Activated CD8-positive, alpha-beta memory T cell treated with anti-CD3 and anti-CD28 coated beads, Interleukin-2, amount 10 ng/mL, durations not matched to agents 7 days and 5 days (primary cell): Measurements from ENCODE around the gene BROX. TPM values are rescaled to one million over a fixed set of nuclear protein-coding genes. Genes with fewer than 3 reads are reported as not detected.
"Not testable (repeated sequence)": the region's sequence is repeated elsewhere in the genome, so short reads cannot be mapped to it uniquely, and the experiment has no call there.

Experiments
- ATAC-seq: fragments of 150-1000 bp; cut with Tn5 transposase; one replicate; pipeline ENCODE4 v1.10.0; 2021; ENCODE audit warnings: moderate library complexity
- CTCF ChIA-PET: fragments of 350-600 bp; sonication (Branson Sonifier 250); formaldehyde crosslinking; loops from one replicate; lab custom pipeline; 2021; ENCODE audit warnings: antibody characterized with exemption; lab: Charles Lee
- DNase-seq: peaks from one replicate; pipeline ENCODE4 v3.0.0-alpha.2; 2020
- H3K27ac Mint-ChIP-seq: one replicate; pipeline ENCODE4 v1.8.0; 2021; ENCODE audit warnings: mild to moderate bottlenecking, mixed read lengths
- H3K27me3 Mint-ChIP-seq: one replicate; pipeline ENCODE4 v1.8.0; 2021; ENCODE audit warnings: mixed read lengths
- H3K36me3 Mint-ChIP-seq: one replicate; pipeline ENCODE4 v1.8.0; 2021; ENCODE audit warnings: mild to moderate bottlenecking, mixed read lengths
- H3K4me1 Mint-ChIP-seq: one replicate; pipeline ENCODE4 v1.8.0; 2021; ENCODE audit warnings: mixed read lengths
- H3K4me3 Mint-ChIP-seq: one replicate; pipeline ENCODE4 v1.8.0; 2021; ENCODE audit warnings: mild to moderate bottlenecking, moderate library complexity, mixed read lengths
- H3K9me3 Mint-ChIP-seq: one replicate; pipeline ENCODE4 v1.8.0; 2022; ENCODE audit warnings: low read depth, mixed read lengths
- total RNA-seq, 2 experiments: library from RNA; stranded (reverse); gene quantifications; one replicate each; pipeline ENCODE4 v1.2.3, GENCODE V29; 2021

The BROX gene
- total RNA-seq, 2 experiments from 2014 or later = 35.0 to 40.9 TPM

- Mint-ChIP-seq H3K27me3 (no peaks in the 10 kb centered on the region), H3K36me3 (peaks cover 5% of the 10 kb centered on the region), H3K4me3 (no peak overlapping the region), H3K4me1 (peaks cover 2% of the 10 kb centered on the region), H3K27ac (no peak overlapping the region), H3K9me3 (no peaks in the 10 kb centered on the region)
- CTCF ChIA-PET = interaction anchor here (1.1 to 2.6 kb wide), 5 partner anchors 22 to 385 kb away, joined by 3 to 10 read pairs (median 3); no protein-coding TSS in a partner anchor
- no peak for DNase-seq
- no peak for ATAC-seq
Measured at GRCh38 chr1:222739465-222739864, 27.1 kb downstream of the BROX start.

- CTCF ChIA-PET = interaction anchor here (1.1 to 2.6 kb wide), 2 partner anchors 26 to 342 kb away, joined by 3 to 10 read pairs; no protein-coding TSS in a partner anchor
- Mint-ChIP-seq H3K4me1 (peaks cover 2% of the 10 kb centered on the region), H3K4me3 (no peak overlapping the region), H3K27me3 (no peaks in the 10 kb centered on the region), H3K9me3 (no peaks in the 10 kb centered on the region), H3K27ac (no peak overlapping the region), H3K36me3 (peaks cover 3% of the 10 kb centered on the region)
- no peak for DNase-seq
- no peak for ATAC-seq
Measured at GRCh38 chr1:222739929-222740328, 27.6 kb downstream of the BROX start.

- not testable (repeated sequence) for DNase-seq, H3K27ac Mint-ChIP-seq, H3K4me1 Mint-ChIP-seq, H3K36me3 Mint-ChIP-seq, H3K4me3 Mint-ChIP-seq, ATAC-seq, H3K27me3 Mint-ChIP-seq, H3K9me3 Mint-ChIP-seq
- CTCF ChIA-PET = interaction anchor here (0.7 kb wide), 1 partner anchor 382 kb away, joined by 3 read pairs; no protein-coding TSS in a partner anchor
Measured at GRCh38 chr1:222741630-222742457, 29.5 kb downstream of the BROX start.

- H3K27ac Mint-ChIP-seq = no peak overlapping the region
- H3K4me1 Mint-ChIP-seq = no peaks in the 10 kb centered on the region
- no peak overlapping the region for H3K4me3 Mint-ChIP-seq
- DNase-seq (no peak), ATAC-seq (no peak)
- no peaks in the 10 kb centered on the region for H3K36me3 Mint-ChIP-seq
- CTCF ChIA-PET = interaction anchor here (0.8 kb wide), 1 partner anchor 165 kb away, joined by 3 read pairs; no protein-coding TSS in a partner anchor
- H3K9me3 Mint-ChIP-seq = no peaks in the 10 kb centered on the region
- peaks cover 13% of the 10 kb centered on the region for H3K27me3 Mint-ChIP-seq
Measured at GRCh38 chr1:222749927-222750326, 37.6 kb downstream of the BROX start.

GRCh38 chr1:222750651-222751050 is 38.3 kb downstream of the BROX start:
- no peak for DNase-seq
- no peak for ATAC-seq
- Mint-ChIP-seq H3K4me3 (no peak overlapping the region), H3K27ac (no peak overlapping the region), H3K36me3 (no peaks in the 10 kb centered on the region), H3K4me1 (no peaks in the 10 kb centered on the region), H3K9me3 (no peaks in the 10 kb centered on the region), H3K27me3 (peaks cover 17% of the 10 kb centered on the region)
- CTCF ChIA-PET = no interaction called here

- H3K9me3 Mint-ChIP-seq = no peaks in the 10 kb centered on the region
- no peak overlapping the region for H3K27ac Mint-ChIP-seq
- H3K4me1 Mint-ChIP-seq = no peaks in the 10 kb centered on the region
- H3K4me3 Mint-ChIP-seq = no peak overlapping the region
- H3K36me3 Mint-ChIP-seq = no peaks in the 10 kb centered on the region
- ATAC-seq (no peak), DNase-seq (no peak)
- peaks cover 21% of the 10 kb centered on the region for H3K27me3 Mint-ChIP-seq
- CTCF ChIA-PET = no interaction called here
Measured at GRCh38 chr1:222751255-222751654, 38.9 kb downstream of the BROX start.

GRCh38 chr1:222754366-222755139 is 42.2 kb downstream of the BROX start:
- Mint-ChIP-seq H3K27ac (no peak overlapping the region), H3K27me3 (peaks cover 16% of the 10 kb centered on the region), H3K36me3 (no peaks in the 10 kb centered on the region), H3K9me3 (no peaks in the 10 kb centered on the region), H3K4me3 (no peak overlapping the region), H3K4me1 (no peaks in the 10 kb centered on the region)
- CTCF ChIA-PET = interaction anchor here (0.5 kb wide), 1 partner anchor 1716 kb away, joined by 3 read pairs; no protein-coding TSS in a partner anchor
- no peak for ATAC-seq
- DNase-seq = no peak

- H3K4me1 Mint-ChIP-seq = no peaks in the 10 kb centered on the region
- H3K27me3 Mint-ChIP-seq = peaks cover 22% of the 10 kb centered on the region
- H3K4me3 Mint-ChIP-seq = no peak overlapping the region
- ATAC-seq (no peak), DNase-seq (no peak)
- H3K9me3 Mint-ChIP-seq = no peaks in the 10 kb centered on the region
- H3K36me3 Mint-ChIP-seq = no peaks in the 10 kb centered on the region
- no peak overlapping the region for H3K27ac Mint-ChIP-seq
- CTCF ChIA-PET = interaction anchor here (1.6 kb wide), 1 partner anchor 37 kb away, joined by 3 read pairs; no protein-coding TSS in a partner anchor
Measured at GRCh38 chr1:222757646-222758268, 45.4 kb downstream of the BROX start.

- ATAC-seq (no peak), DNase-seq (no peak)
- Mint-ChIP-seq H3K27me3 (peaks cover 37% of the 10 kb centered on the region), H3K4me3 (no peak overlapping the region), H3K4me1 (no peaks in the 10 kb centered on the region), H3K36me3 (no peaks in the 10 kb centered on the region), H3K27ac (no peak overlapping the region), H3K9me3 (no peaks in the 10 kb centered on the region)
- CTCF ChIA-PET = no interaction called here
Measured at GRCh38 chr1:222759451-222760035, 47.2 kb downstream of the BROX start.

- no peak for ATAC-seq
- CTCF ChIA-PET = interaction anchor here (0.7 kb wide), 1 partner anchor 373 kb away, joined by 3 read pairs; no protein-coding TSS in a partner anchor
- DNase-seq = no peak
- Mint-ChIP-seq H3K36me3 (no peaks in the 10 kb centered on the region), H3K4me3 (no peak overlapping the region), H3K27me3 (peaks cover 31% of the 10 kb centered on the region), H3K4me1 (no peaks in the 10 kb centered on the region), H3K9me3 (no peaks in the 10 kb centered on the region), H3K27ac (no peak overlapping the region)
Measured at GRCh38 chr1:222761083-222761482, 48.7 kb downstream of the BROX start.

- H3K36me3 Mint-ChIP-seq, H3K9me3 Mint-ChIP-seq, DNase-seq, ATAC-seq, H3K4me1 Mint-ChIP-seq, CTCF ChIA-PET, H3K4me3 Mint-ChIP-seq, H3K27ac Mint-ChIP-seq: not testable (repeated sequence)
- peaks cover 25% of the 10 kb centered on the region for H3K27me3 Mint-ChIP-seq
Measured at GRCh38 chr1:222762178-222762577, 49.8 kb downstream of the BROX start.

- CTCF ChIA-PET = no interaction called here
- Mint-ChIP-seq H3K9me3 (peaks cover 2% of the 10 kb centered on the region), H3K36me3 (peaks cover 3% of the 10 kb centered on the region), H3K27me3 (peaks cover 21% of the 10 kb centered on the region), H3K27ac (no peak overlapping the region), H3K4me1 (peaks cover 5% of the 10 kb centered on the region), H3K4me3 (no peak overlapping the region)
- DNase-seq = no peak
- no peak for ATAC-seq
Measured at GRCh38 chr1:222767152-222767571, 54.8 kb downstream of the BROX start.

- Mint-ChIP-seq H3K27ac (no peak overlapping the region), H3K4me1 (peaks cover 14% of the 10 kb centered on the region), H3K9me3 (peaks cover 2% of the 10 kb centered on the region), H3K4me3 (no peak overlapping the region), H3K27me3 (peaks cover 15% of the 10 kb centered on the region), H3K36me3 (peaks cover 3% of the 10 kb centered on the region)
- CTCF ChIA-PET = interaction anchor here (1.0 kb wide), 1 partner anchor 30 kb away, joined by 3 read pairs; no protein-coding TSS in a partner anchor
- DNase-seq (no peak), ATAC-seq (no peak)
Measured at GRCh38 chr1:222768592-222768991, 56.2 kb downstream of the BROX start.
